ACC112 (cell line): ENCODE data around the gene UBXN2A.

Experiments used
- H2AFZ ChIP-seq: fragments of 200-600 bp; sonication (generic); one replicate; pipeline ENCODE4 v1.6.0; 2017; ENCODE audit warnings: antibody characterized with exemption, low read length; ENCODE audit not compliant: unreplicated experiment
- H3K27ac ChIP-seq: fragments of 200-600 bp; sonication (generic); 2 replicates; pipeline ENCODE4 v1.5.1; 2014; ENCODE audit warnings: low read depth, mild to moderate bottlenecking, antibody characterized with exemption, low read length, moderate library complexity
- H3K27me3 ChIP-seq: fragments of 200-600 bp; sonication (generic); 2 replicates; pipeline ENCODE4 v1.6.1; 2014; ENCODE audit warnings: mild to moderate bottlenecking, antibody characterized with exemption, low read length, moderate library complexity, mixed read lengths; ENCODE audit not compliant: insufficient read depth
- H3K36me3 ChIP-seq: fragments of 200-600 bp; sonication (generic); 2 replicates; pipeline ENCODE4 v1.6.1; 2016; ENCODE audit warnings: mild to moderate bottlenecking, antibody characterized with exemption, low read length, moderate library complexity, mixed read lengths; ENCODE audit not compliant: insufficient read depth
- H3K4me1 ChIP-seq: fragments of 200-600 bp; sonication (generic); one replicate; pipeline ENCODE4 v1.6.1; 2016; ENCODE audit warnings: low read length, mixed read lengths; ENCODE audit not compliant: insufficient read depth, unreplicated experiment, control insufficient read depth
- H3K4me3 ChIP-seq: fragments of 200-600 bp; sonication (generic); 2 replicates; pipeline ENCODE4 v1.5.1; 2014; ENCODE audit warnings: mild to moderate bottlenecking, low read depth, low read length
- H3K79me2 ChIP-seq: fragments of 200-600 bp; sonication (generic); one replicate; pipeline ENCODE4 v1.6.0; 2016; ENCODE audit warnings: low read length; ENCODE audit not compliant: control insufficient read depth, unreplicated experiment, insufficient read depth

Gene UBXN2A

DNA sequence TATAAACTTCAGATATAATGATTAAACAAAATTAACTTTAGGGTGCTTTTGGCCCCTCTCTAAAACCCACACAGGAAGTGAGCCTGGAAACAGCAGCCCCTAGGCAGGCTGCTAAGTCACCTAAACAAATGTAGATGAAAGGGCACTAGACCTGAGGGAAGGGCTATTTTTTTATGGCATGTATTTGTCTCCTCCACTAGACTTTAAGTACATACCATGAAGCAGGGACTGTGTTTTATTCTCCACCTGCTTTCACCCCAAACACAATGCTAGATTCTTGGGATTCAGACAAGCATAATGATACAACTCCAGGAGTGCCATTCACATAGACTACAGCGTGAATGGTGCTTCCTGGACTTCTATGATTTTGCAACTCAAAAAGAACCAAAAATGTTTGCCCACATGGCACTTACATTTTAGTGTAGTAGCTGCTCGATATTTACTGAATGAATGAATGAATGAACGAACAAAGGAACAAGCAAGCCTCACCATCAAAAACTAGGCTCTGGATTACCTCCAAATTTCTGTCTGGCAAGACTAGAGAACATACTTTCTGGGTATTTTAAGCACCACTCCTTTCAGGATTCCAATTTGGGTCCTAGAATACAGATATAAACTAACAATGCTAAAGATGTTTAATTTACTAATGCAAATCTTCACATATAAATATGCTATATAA is 23.4 kb upstream of the UBXN2A start:
- Histone ChIP-seq H3K79me2 (peaks cover 46% of the 10 kb centered on the region), H3K36me3 (no peaks in the 10 kb centered on the region), H3K4me3 (no peak overlapping the region), H3K4me1 (peaks cover 12% of the 10 kb centered on the region), H3K27ac (peak overlapping the region; percentile 21; the same call in 1 of the 2 replicates), H3K27me3 (no peaks in the 10 kb centered on the region), H2AFZ (no peak overlapping the region)

DNA sequence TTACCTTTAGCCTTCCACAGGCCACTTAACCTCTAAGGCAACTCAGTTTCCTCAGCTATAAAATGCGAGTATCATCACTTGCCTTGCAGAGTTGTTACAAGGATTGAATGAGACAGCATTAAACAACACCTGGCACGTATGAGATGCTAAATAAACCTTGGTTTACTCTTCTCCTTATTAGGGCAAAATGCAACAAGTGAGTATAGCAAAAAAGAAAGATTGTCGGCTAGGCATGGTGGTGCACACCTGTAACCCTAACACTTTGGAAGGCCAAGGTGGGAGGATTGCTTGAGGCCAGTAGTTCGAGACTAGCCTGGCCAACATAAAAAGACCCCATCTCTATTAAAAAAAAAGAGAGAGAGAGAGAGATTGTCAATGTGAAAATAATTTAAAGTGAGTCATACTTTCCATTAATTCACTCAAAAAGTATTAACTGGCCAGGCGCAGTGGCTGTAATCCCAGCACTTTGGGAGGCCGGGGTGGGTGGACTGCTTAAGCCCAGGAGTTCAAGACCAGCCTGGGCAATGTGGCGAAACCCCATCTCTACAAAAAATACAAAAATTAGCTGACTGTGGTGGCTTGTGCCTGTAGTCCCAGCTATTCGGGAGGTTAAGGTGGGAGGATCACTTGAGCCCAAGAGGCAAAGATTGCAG is 21.3 kb upstream of the UBXN2A start:
- H3K4me3 ChIP-seq = no peak overlapping the region
- H3K4me1 ChIP-seq = peaks cover 12% of the 10 kb centered on the region
- no peak overlapping the region for H2AFZ ChIP-seq
- peaks cover 57% of the 10 kb centered on the region for H3K79me2 ChIP-seq
- H3K36me3 ChIP-seq = no peaks in the 10 kb centered on the region
- H3K27ac ChIP-seq = no peak overlapping the region
- H3K27me3 ChIP-seq = no peaks in the 10 kb centered on the region

DNA sequence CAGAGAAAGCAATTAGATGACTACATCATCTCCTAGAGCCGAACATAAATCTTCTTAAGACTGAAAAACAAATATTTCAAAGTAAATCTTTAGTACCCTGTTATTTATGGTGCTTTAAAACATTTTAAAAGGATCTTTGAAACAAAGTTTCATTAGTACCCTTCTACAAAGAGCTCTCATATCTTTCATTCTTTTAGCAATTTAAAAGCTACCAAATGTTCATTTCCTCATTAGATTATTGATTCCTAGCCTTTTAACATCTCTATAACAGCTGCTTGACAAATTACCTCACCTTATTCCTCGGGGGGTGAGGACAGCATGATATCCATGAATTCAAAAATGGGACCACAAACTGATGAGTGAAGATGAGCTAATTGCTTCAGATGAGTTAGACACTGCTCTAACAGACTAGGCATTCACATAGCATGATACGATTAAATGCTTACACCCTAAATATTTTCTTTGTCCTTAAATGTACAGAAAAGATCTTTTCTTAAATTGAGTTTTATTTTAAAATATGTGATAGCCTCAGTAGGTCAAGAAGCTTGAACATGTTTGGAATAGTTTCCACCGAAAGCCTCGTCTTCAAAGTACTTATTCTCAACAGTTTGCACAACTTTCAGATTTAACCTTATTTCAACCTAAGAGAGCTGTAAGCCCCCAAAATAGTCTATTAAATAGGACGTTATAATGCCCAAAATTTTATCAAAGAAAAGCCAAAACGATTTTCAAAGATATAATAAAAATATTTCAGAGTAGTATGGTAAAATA is 15.5 kb upstream of the UBXN2A start:
- Histone ChIP-seq H3K4me3 (peak overlapping the region; percentile 87), H3K79me2 (peaks cover 75% of the 10 kb centered on the region), H3K27me3 (no peaks in the 10 kb centered on the region)

DNA sequence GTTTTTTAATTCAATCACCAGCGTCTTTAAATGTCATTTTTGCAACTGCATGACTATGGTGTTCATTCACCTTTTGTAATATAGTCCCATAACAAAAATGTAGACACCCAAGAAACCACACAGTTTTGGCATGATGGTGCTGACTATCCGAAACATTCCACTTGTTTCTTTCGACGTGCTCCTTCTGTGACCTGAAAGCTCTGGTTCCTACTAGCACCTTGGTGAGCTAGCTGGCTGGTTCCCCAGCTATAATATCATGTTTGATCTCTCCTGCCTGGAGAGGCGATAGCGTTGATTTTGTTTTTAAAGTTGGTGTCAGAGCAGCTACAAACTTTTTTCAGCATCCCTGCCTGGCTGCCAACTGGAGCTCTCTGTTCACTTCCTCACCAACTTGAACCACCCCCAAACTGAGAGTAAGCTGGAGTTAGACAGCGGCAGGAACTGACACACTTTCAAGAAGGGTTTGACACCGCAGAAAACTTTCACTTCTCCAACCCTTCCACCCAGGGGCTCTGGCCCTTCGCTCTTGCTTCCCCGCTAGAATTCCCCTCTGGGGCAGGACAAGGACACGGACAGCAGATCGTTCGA is 14.5 kb upstream of the UBXN2A start:
- Histone ChIP-seq H3K27ac (peak overlapping the region; percentile 85), H3K79me2 (peaks cover 66% of the 10 kb centered on the region), H3K27me3 (no peaks in the 10 kb centered on the region), H3K4me3 (peak overlapping the region; percentile 87), H2AFZ (peak overlapping the region; percentile 57), H3K36me3 (no peaks in the 10 kb centered on the region), H3K4me1 (peaks cover 11% of the 10 kb centered on the region)

More for the DNA sequence above, 15.5 kb upstream of the UBXN2A start:
- Histone ChIP-seq H3K4me1 (peaks cover 11% of the 10 kb centered on the region), H2AFZ (no peak overlapping the region), H3K27ac (peak overlapping the region; percentile 85), H3K36me3 (no peaks in the 10 kb centered on the region)

DNA sequence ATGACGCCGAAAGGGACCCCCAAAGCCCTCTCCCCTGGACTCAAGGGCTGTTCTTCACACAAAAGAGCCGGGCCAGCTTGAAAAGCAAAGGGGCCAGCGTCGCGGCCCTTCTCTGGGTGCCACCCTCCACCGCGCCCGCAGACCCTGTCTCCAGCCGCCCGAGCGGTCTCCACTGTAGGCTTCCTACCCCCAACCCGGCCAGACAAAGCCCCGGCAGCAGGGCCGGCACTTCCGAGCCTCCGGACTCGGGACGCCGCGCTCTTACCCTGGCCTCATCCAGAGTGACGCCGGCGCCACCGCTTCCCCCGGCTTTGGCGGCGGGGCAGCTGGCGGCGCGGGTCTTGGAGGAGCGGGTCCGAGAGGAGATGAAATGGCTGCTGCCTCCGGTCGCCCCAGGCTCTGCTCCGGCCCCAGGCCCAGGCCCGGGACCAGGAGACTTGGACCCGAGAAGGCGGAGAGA is 13.9 kb upstream of the UBXN2A start:
- peak overlapping the region; percentile 87 for H3K4me3 ChIP-seq
- peaks cover 11% of the 10 kb centered on the region for H3K4me1 ChIP-seq
- H3K27ac ChIP-seq = peak overlapping the region; percentile 85
- H2AFZ ChIP-seq = peak overlapping the region; percentile 57
- no peaks in the 10 kb centered on the region for H3K36me3 ChIP-seq
- peaks cover 62% of the 10 kb centered on the region for H3K79me2 ChIP-seq
- no peaks in the 10 kb centered on the region for H3K27me3 ChIP-seq

DNA sequence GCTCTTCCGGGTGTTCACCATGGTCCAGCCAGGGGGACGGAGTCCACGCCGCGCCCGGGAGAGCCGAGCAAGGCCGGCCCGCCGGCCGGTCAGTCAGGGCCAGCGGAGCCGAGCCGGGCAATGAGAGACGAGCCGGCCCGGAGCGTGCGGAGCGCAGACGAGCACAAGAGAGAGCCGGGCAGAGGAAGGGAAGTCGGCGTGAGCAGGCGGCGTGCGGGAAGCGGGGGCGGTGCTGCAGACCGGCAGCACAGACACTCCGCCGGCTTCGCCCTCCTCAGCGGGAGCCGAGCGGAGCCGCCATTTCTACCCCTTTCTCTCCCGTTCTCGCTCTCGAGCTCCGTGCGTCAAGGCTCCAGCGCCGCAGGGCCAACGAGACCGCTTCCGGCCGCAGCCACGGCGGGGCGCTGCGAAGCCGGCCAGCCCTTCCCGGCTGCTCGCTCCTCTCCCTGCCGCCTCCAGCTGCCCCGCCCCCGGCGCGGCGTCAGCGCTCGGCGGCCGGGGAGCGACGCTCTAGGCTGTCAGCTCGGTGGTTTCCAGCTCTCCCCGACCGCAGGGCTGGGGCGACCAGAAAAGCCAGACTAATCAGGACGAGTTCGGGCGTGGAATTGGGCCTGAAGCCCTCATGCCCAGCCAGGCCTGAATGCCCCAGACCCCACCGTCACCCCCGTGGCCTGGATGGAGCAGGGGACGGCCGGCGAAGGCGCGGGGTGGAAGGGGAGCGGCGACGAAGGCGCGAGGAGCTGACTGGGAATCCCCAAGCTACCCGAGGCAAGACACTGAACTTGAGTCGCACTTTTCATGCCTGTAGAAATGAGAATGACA is 13.3 kb upstream of the UBXN2A start, which contains the start of gene ATAD2B:
Gene ATAD2B, minus strand, starts transcription at position 374 of the 822 bp plus-strand sequence. Its CDS starts 353 bp downstream, at position 21.
- Histone ChIP-seq H3K4me1 (peaks cover 11% of the 10 kb centered on the region), H3K36me3 (no peaks in the 10 kb centered on the region), H2AFZ (peak within 1 kb of the TSS; percentile 86), H3K4me3 (peak within 1 kb of the TSS; percentile 87), H3K79me2 (peaks cover 56% of the 10 kb centered on the region), H3K27ac (peak within 1 kb of the TSS; percentile 85), H3K27me3 (no peaks in the 10 kb centered on the region)

DNA sequence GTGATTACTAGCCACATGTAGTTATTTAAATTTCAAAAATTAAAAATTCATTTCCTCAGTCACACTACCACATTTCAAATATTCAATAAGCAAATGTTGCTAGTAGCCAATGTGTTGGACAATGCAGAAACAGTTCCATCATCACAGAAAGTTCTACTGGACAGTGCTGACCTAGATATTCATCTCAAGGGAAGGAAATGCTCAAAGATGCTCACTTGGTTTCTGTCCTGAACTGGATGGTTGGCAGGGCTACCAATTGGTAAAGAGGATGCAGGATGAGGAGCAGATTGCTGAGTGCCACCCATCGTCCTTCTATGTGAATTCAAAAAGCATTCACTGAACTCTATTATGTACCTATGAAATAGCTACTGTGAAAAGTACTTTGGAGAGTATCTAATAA is 6.0 kb upstream of the UBXN2A start:
- Histone ChIP-seq H2AFZ (no peak overlapping the region), H3K36me3 (no peaks in the 10 kb centered on the region), H3K4me1 (no peaks in the 10 kb centered on the region), H3K79me2 (no peaks in the 10 kb centered on the region), H3K27ac (no peak overlapping the region), H3K27me3 (no peaks in the 10 kb centered on the region), H3K4me3 (no peak overlapping the region)

DNA sequence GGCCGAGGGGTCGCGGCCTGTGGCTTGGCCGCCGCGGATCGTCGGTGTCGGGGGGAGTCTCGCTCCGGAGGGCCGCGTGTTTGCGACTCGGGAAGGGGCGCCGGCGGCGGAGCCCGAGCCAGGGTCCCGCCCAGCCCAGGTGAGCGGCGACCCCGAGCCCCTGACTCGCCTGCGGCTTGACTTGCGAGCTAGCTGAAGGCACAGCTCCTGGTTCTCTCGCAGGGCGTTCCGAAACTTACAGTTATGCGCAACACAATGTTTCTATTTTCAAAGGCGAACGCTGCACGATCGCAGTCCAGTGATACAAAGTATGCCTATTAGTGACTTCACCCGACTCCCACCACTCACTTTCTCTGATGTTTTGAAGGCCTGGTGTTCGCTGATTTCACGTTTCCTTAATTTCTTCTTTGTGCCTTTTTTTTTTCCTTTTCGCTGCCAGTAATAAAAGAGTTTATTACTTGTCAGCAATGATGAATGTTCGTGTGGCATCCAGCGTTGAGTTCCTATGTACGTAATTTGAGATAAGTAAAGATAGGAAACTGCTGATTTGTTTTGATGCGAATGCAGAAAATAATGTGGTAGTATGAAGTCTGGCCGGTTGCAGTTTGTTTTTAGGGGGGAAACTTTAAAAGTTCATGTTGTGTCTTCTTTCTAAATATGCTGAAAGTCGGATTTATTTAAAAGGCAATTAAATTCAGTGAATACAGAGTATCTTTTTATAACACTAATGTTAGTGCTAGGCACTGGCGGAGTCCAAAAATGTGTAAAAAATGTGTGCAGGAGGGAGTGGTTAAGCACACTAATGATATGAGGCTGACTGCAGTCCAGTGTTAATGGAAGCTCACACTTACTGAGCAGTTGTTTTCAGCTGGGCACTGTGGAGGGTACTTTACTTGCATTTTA is 706 bp downstream of the UBXN2A start:
- Histone ChIP-seq H3K27me3 (no peaks in the 10 kb centered on the region), H3K4me1 (peaks cover 20% of the 10 kb centered on the region), H2AFZ (peak overlapping the region; percentile 99), H3K79me2 (peaks cover 45% of the 10 kb centered on the region), H3K4me3 (peak overlapping the region; percentile 98), H3K36me3 (0 out of 2 replicates have a peak, but pooled peaks cover 3% of the 10 kb centered on the region), H3K27ac (peak overlapping the region; percentile 69)

DNA sequence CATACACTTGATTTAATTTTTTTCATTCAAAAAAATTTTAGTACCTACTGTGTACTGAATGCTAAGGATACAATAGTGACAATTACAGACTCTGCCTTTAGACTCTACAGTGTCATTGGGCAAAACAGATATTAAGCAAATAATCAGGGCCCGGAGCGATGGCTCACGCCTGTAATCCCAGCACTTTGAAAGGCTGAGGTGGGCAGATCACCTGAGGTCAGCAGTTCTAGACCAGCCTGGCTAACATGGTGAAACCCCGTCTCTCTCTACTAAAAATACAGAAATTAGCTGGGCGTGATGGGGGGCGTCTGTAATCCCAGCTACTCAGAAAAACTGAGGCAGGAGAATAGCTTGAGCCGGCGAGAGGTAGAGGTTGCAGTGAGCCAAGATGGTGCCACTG is 1.4 kb downstream of the UBXN2A start:
- Histone ChIP-seq H2AFZ (no peak overlapping the region), H3K79me2 (peaks cover 47% of the 10 kb centered on the region), H3K4me3 (peak overlapping the region; percentile 98), H3K36me3 (0 out of 2 replicates have a peak, but pooled peaks cover 3% of the 10 kb centered on the region), H3K27me3 (no peaks in the 10 kb centered on the region), H3K4me1 (peaks cover 20% of the 10 kb centered on the region), H3K27ac (no peak overlapping the region)
